Fibroblast of villous mesenchyme (primary cell): Measurements from ENCODE around the gene FBLN5. TPM values are rescaled to one million over a fixed set of nuclear protein-coding genes. Genes with fewer than 3 reads are reported as not detected.

ENCODE experiments used
- DNase-seq: peaks from one replicate; pipeline ENCODE4 v3.0.0-alpha.2; 2010; ENCODE audit warnings: low read depth
- H3K4me3 ChIP-seq: 2 replicates; pipeline ENCODE4 v1.5.1; 2011; ENCODE audit warnings: low read depth, mild to moderate bottlenecking, low read length
- CTCF ChIP-seq: IDR thresholded peaks from 2 replicates; pipeline ENCODE4 v1.5.1; 2012; ENCODE audit warnings: low read depth, mild to moderate bottlenecking, low read length; ENCODE audit not compliant: insufficient read depth
- total RNA-seq: library from RNA; depleted of rRNA; stranded (reverse); fragments of >200 nt; gene quantifications from 2 replicates; pipeline ENCODE4 v1.2.3, GENCODE V29; 2012

The FBLN5 gene
- total RNA-seq, 1 donor, result 77.7 TPM

GRCh38 chr14:91961297-91962220, 14.1 kb upstream of the FBLN5 start:
- no peak for TF ChIP-seq CTCF
- H3K4me3 ChIP-seq, result no peak overlapping the region
- DNase-seq, result peak; percentile 55

GRCh38 chr14:91957876-91958313, 10.4 kb upstream of the FBLN5 start:
- TF ChIP-seq CTCF, result no peak
- H3K4me3 ChIP-seq, result no peak overlapping the region
- no peak for DNase-seq

GRCh38 chr14:91956616-91957015, 9.1 kb upstream of the FBLN5 start:
- H3K4me3 ChIP-seq, result no peak overlapping the region
- no peak for TF ChIP-seq CTCF
- no peak for DNase-seq

GRCh38 chr14:91955168-91955567, 7.7 kb upstream of the FBLN5 start:
- TF ChIP-seq CTCF, result no peak
- H3K4me3 ChIP-seq, result no peak overlapping the region
- DNase-seq, result no peak

- no peak overlapping the region for H3K4me3 ChIP-seq
- TF ChIP-seq CTCF, result no peak
- no peak for DNase-seq
Measured at GRCh38 chr14:91953170-91953985, 5.9 kb upstream of the FBLN5 start.

GRCh38 chr14:91946622-91947474, 646 bp downstream of the FBLN5 start:
- peak overlapping the region; percentile 72 for H3K4me3 ChIP-seq
- no peak for TF ChIP-seq CTCF
- peak; percentile 49 for DNase-seq
